Activated CD4-positive, alpha-beta T cell treated with anti-CD3 and anti-CD28 coated beads, Interleukin-2, amount 50 U/mL, for 4 hours (primary cell): ENCODE results near the gene FAM199X.
"Not testable (repeated sequence)": the region's sequence is repeated elsewhere in the genome, so short reads cannot be mapped to it uniquely, and the experiment has no call there.

ENCODE experiments used
- DNase-seq, 2 experiments: peaks; one replicate each; pipeline ENCODE4 v3.0.0-alpha.2; 2020

FAM199X gene

DNA sequence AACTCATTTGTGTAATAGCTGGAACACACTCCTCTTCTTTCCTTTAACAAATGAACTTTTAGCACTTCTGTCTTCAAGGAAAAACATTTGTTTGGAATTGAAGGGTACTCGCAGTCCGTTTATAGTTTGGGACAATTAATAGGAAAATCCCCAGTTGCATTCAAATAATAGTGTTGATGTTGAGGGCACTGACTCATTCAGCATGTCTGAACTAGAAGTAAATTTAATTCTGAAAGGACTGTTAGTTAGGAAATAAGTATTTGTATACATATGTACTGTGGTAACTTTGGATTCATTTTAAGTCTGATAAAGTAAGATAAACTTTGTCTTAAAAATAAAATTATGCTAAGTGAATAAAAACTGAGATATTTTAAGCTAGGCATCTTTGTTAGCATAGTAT, 27.2 kb downstream of the FAM199X start:
- no peak for DNase-seq

DNA sequence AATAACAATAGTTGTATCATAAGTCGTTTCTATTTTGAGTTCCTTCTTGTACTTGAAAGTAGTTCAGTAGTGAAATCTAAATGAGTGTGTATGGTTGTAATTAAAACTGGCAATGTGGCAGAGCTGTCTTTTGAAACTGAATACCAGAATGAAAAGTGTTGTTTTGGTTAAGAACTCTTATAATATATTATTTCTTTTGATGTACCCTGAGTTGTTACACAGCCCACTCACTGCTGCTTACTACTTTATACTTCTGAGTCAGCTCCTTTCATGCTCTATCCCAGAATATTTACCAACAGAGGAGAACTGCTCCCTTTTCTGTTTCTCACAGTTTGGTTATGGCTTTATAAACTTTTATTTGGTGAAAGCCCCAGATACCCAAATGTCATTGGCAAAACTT, 28.8 kb downstream of the FAM199X start:
- DNase-seq, result no peak

DNA sequence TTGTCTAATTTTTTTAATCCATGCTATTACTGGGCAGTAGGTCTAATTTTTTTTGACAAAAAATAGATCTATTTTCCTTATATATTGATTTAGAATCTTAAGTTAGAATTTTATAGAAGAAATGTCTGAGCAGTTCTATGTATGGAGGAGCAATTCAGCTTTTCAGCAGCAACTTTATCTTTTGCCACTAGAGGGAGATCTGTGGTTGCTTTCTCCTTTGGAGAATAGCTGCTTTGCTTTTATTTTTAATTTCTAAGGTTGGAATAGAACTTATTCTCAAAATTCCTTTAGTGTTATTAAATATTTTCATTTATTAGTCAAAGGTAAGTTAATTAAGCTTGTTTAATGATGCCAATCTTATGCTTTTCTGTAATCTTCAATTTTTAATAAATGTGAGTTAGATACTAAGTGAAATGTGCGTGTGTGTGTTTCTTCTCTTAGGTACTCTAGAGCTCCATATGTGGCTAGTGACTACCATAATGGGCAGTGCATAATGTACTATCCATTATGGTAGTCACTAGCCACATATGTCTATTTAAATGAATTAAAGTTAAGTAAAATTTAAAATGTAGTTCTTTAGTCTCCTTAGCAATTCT, 29.3 kb downstream of the FAM199X start:
- DNase-seq, result no peak

DNA sequence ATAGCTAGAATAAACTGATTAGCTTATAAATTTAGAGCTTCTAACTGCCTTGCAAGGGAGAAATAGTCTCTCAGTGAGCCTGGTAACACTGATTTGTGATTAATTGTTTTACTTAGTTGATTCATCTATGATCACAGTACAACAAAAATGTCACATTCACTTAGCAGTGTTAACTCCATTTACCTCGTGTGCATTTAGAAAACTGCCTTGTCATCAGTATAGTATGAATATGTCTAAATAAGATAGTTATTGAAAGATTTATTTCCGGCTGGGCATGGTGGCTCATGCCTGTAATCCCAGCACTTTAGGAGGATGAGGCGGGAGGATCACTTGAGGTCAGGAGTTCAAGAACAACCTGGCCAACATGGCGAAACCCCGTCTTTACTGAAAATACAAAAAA, 39.3 kb downstream of the FAM199X start:
- no peak for DNase-seq

GRCh38 chrX:104211187-104211586, 44.9 kb downstream of the FAM199X start:
- DNase-seq, result no peak

GRCh38 chrX:104230060-104230459, 63.8 kb downstream of the FAM199X start:
- not testable (repeated sequence) for DNase-seq
